ENCODE results near the gene CROCC2.

GRCh38 chr2:241036964-241037421 is 130.9 kb downstream of the CROCC2 start:
- TF ChIP-seq, protein P1, sequence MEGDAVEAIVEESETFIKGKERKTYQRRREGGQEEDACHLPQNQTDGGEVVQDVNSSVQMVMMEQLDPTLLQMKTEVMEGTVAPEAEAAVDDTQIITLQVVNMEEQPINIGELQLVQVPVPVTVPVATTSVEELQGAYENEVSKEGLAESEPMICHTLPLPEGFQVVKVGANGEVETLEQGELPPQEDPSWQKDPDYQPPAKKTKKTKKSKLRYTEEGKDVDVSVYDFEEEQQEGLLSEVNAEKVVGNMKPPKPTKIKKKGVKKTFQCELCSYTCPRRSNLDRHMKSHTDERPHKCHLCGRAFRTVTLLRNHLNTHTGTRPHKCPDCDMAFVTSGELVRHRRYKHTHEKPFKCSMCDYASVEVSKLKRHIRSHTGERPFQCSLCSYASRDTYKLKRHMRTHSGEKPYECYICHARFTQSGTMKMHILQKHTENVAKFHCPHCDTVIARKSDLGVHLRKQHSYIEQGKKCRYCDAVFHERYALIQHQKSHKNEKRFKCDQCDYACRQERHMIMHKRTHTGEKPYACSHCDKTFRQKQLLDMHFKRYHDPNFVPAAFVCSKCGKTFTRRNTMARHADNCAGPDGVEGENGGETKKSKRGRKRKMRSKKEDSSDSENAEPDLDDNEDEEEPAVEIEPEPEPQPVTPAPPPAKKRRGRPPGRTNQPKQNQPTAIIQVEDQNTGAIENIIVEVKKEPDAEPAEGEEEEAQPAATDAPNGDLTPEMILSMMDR (IDR thresholded peaks at IDR 0.05) = no peak
- no peak for TF ChIP-seq POLR2A (IDR thresholded peaks at IDR 0.05)
